ENCODE results near the gene ZBTB32.

ZBTB32 gene

DNA sequence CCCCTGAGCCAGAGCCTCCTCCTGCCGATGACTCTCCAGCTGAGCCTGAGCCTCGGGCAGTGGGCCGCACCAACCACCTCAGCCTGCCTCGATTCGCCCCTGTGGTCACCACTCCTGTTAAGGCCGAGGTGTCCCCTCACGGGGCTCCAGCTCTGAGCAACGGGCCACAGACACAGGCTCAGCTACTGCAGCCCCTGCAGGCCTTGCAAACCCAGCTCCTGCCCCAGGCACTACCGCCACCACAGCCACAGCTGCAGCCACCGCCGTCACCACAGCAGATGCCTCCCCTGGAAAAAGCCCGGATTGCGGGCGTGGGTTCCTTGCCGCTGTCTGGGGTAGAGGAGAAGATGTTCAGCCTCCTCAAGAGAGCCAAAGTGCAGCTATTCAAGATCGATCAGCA lies 17.0 kb downstream of the ZBTB32 start:
- Histone ChIP-seq H3K79me1 (replicated peaks; ENCODE audit: low read length, poor library complexity, severe bottlenecking) (peaks cover 44% of the 10 kb centered on the region), H2BK12ac (ENCODE audit: low read length in 2 of 2) (no peak overlapping the region), H2AFZ (ENCODE audit: low read depth, low read length) (no peak overlapping the region), H3K4me3 (ENCODE audit: insufficient read depth in 1 of 2, low read depth in 1 of 2, low read length in 2 of 2) (no peak overlapping the region), H3K23ac (ENCODE audit: low read length in 2 of 2) (peak overlapping the region in 1 of 2 experiments; percentile 92), H3K4me1 (ENCODE audit: control insufficient read depth, insufficient read depth, low read depth, low read length) (peaks cover 15% of the 10 kb centered on the region), H3K27me3 (ENCODE audit: control insufficient read depth in 1 of 2, insufficient read depth in 1 of 2, low read length in 2 of 2) (no peaks in the 10 kb centered on the region), H3K36me3 (ENCODE audit: control insufficient read depth in 1 of 2, insufficient read depth in 2 of 2, low read depth in 1 of 2, low read length in 2 of 2) (peaks cover 58 to 69% of the 10 kb centered on the region in 2 experiments), H3K18ac (ENCODE audit: low read depth in 1 of 2, low read length in 2 of 2) (no peak overlapping the region), H3K14ac (ENCODE audit: low read length in 2 of 2) (no peak overlapping the region), H4K91ac (ENCODE audit: low read length) (no peak overlapping the region), H2BK15ac (ENCODE audit: low read depth, poor library complexity, severe bottlenecking) (no peak overlapping the region), H3K9ac (ENCODE audit: low read length) (no peak overlapping the region), H2AK5ac (ENCODE audit: low read length, severe bottlenecking) (no peak overlapping the region), H3K27ac (ENCODE audit: low read length, poor library complexity, severe bottlenecking) (no peak overlapping the region), H2BK5ac (ENCODE audit: low read depth, low read length, poor library complexity, severe bottlenecking) (no peak overlapping the region), H4K8ac (ENCODE audit: low read length) (no peak overlapping the region), H3K4ac (ENCODE audit: low read depth in 1 of 2, low read length in 2 of 2) (no peak overlapping the region), H3K4me2 (ENCODE audit: low read length, poor library complexity, severe bottlenecking) (no peak overlapping the region), H2BK120ac (ENCODE audit: low read depth, low read length) (no peak overlapping the region), H3K9me3 (ENCODE audit: control insufficient read depth, low read length) (no peaks in the 10 kb centered on the region)
- WGBS: 95% methylated on average over 16 of the region's 16 CpGs
- no peak for DNase-seq

GRCh38 chr19:35722461-35722860 lies 18.1 kb downstream of the ZBTB32 start:
- H3K4me3 ChIP-seq (ENCODE audit: insufficient read depth in 1 of 2, low read depth in 1 of 2, low read length in 2 of 2): no peak overlapping the region
- H3K9me3 ChIP-seq (ENCODE audit: control insufficient read depth, low read length): no peaks in the 10 kb centered on the region
- no peak overlapping the region for H3K27ac ChIP-seq (ENCODE audit: low read length, poor library complexity, severe bottlenecking)
- peak overlapping the region; percentile 28 for H4K91ac ChIP-seq (ENCODE audit: low read length)
- no peak overlapping the region for H2AFZ ChIP-seq (ENCODE audit: low read depth, low read length)
- no peaks in the 10 kb centered on the region for H3K27me3 ChIP-seq (ENCODE audit: control insufficient read depth in 1 of 2, insufficient read depth in 1 of 2, low read length in 2 of 2)
- peak overlapping the region in 1 of 2 experiments; percentile 9 for H3K4ac ChIP-seq (ENCODE audit: low read depth in 1 of 2, low read length in 2 of 2)
- 97% methylated on average over 14 of the region's 14 CpGs for WGBS
- no peak overlapping the region for H3K4me2 ChIP-seq (ENCODE audit: low read length, poor library complexity, severe bottlenecking)
- no peak overlapping the region for H2BK120ac ChIP-seq (ENCODE audit: low read depth, low read length)
- no peak overlapping the region for H3K9ac ChIP-seq (ENCODE audit: low read length)
- H2BK5ac ChIP-seq (ENCODE audit: low read depth, low read length, poor library complexity, severe bottlenecking): no peak overlapping the region
- no peak overlapping the region for H2BK12ac ChIP-seq (ENCODE audit: low read length in 2 of 2)
- no peak overlapping the region for H3K14ac ChIP-seq (ENCODE audit: low read length in 2 of 2)
- DNase-seq: no peak
- H4K8ac ChIP-seq (ENCODE audit: low read length): no peak overlapping the region
- no peak overlapping the region for H3K18ac ChIP-seq (ENCODE audit: low read depth in 1 of 2, low read length in 2 of 2)
- peaks cover 50% of the 10 kb centered on the region for H3K79me1 ChIP-seq (replicated peaks; ENCODE audit: low read length, poor library complexity, severe bottlenecking)
- H3K36me3 ChIP-seq (ENCODE audit: control insufficient read depth in 1 of 2, insufficient read depth in 2 of 2, low read depth in 1 of 2, low read length in 2 of 2): peaks cover 68 to 79% of the 10 kb centered on the region in 2 experiments
- no peak overlapping the region for H2BK15ac ChIP-seq (ENCODE audit: low read depth, poor library complexity, severe bottlenecking)
- H2AK5ac ChIP-seq (ENCODE audit: low read length, severe bottlenecking): no peak overlapping the region
- H3K4me1 ChIP-seq (ENCODE audit: control insufficient read depth, insufficient read depth, low read depth, low read length): peaks cover 11% of the 10 kb centered on the region
- H3K23ac ChIP-seq (ENCODE audit: low read length in 2 of 2): no peak overlapping the region

DNA sequence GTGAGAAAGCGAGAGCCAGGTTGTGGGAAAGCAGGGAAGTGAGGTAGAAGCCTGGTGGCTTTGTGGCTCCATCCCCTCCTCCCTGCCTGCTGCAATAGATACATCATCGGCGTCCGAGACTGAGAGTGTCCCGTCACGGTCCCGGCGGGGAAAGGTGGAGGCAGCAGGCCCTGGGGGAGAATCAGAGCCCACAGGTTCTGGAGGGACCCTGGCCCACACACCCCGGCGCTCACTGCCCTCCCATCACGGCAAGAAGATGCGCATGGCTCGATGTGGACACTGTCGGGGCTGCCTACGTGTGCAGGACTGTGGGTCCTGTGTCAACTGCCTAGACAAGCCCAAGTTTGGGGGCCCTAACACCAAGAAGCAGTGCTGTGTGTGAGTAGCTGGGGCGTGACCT lies 18.5 kb downstream of the ZBTB32 start:
- Histone ChIP-seq H2BK120ac (ENCODE audit: low read depth, low read length) (no peak overlapping the region), H3K27me3 (ENCODE audit: control insufficient read depth in 1 of 2, insufficient read depth in 1 of 2, low read length in 2 of 2) (no peaks in the 10 kb centered on the region), H2BK12ac (ENCODE audit: low read length in 2 of 2) (no peak overlapping the region), H3K79me1 (replicated peaks; ENCODE audit: low read length, poor library complexity, severe bottlenecking) (peaks cover 53% of the 10 kb centered on the region), H3K9ac (ENCODE audit: low read length) (no peak overlapping the region), H3K36me3 (ENCODE audit: control insufficient read depth in 1 of 2, insufficient read depth in 2 of 2, low read depth in 1 of 2, low read length in 2 of 2) (peaks cover 72 to 83% of the 10 kb centered on the region in 2 experiments), H3K14ac (ENCODE audit: low read length in 2 of 2) (no peak overlapping the region), H3K23ac (ENCODE audit: low read length in 2 of 2) (no peak overlapping the region), H2BK15ac (ENCODE audit: low read depth, poor library complexity, severe bottlenecking) (no peak overlapping the region), H3K4me3 (ENCODE audit: insufficient read depth in 1 of 2, low read depth in 1 of 2, low read length in 2 of 2) (no peak overlapping the region), H4K8ac (ENCODE audit: low read length) (no peak overlapping the region), H4K91ac (ENCODE audit: low read length) (no peak overlapping the region), H3K18ac (ENCODE audit: low read depth in 1 of 2, low read length in 2 of 2) (no peak overlapping the region), H3K4ac (ENCODE audit: low read depth in 1 of 2, low read length in 2 of 2) (no peak overlapping the region), H3K4me1 (ENCODE audit: control insufficient read depth, insufficient read depth, low read depth, low read length) (peaks cover 11% of the 10 kb centered on the region), H2AFZ (ENCODE audit: low read depth, low read length) (no peak overlapping the region), H3K4me2 (ENCODE audit: low read length, poor library complexity, severe bottlenecking) (no peak overlapping the region), H2AK5ac (ENCODE audit: low read length, severe bottlenecking) (no peak overlapping the region), H2BK5ac (ENCODE audit: low read depth, low read length, poor library complexity, severe bottlenecking) (no peak overlapping the region), H3K27ac (ENCODE audit: low read length, poor library complexity, severe bottlenecking) (no peak overlapping the region), H3K9me3 (ENCODE audit: control insufficient read depth, low read length) (no peaks in the 10 kb centered on the region)
- WGBS: 98% methylated on average over 13 of the region's 16 CpGs
- no peak for DNase-seq

DNA sequence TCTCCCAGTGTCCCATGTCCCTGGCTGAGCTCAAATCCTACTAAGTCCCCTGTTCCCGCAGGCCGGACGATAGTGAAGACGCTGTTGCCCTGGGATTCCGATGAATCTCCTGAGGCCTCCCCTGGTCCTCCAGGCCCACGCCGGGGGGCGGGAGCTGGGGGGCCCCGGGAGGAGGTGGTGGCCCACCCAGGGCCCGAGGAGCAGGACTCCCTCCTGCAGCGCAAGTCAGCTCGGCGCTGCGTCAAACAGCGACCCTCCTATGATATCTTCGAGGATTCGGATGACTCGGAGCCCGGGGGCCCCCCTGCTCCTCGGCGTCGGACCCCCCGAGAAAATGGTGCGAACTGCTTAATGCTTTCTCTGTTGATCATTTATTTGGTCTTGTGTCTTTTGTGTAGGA lies 19.3 kb downstream of the ZBTB32 start:
- no peak overlapping the region for H3K14ac ChIP-seq (ENCODE audit: low read length in 2 of 2)
- H3K4me1 ChIP-seq (ENCODE audit: control insufficient read depth, insufficient read depth, low read depth, low read length): peaks cover 11% of the 10 kb centered on the region
- no peak overlapping the region for H3K27ac ChIP-seq (ENCODE audit: low read length, poor library complexity, severe bottlenecking)
- H3K4me3 ChIP-seq (ENCODE audit: insufficient read depth in 1 of 2, low read depth in 1 of 2, low read length in 2 of 2): no peak overlapping the region
- H2AK5ac ChIP-seq (ENCODE audit: low read length, severe bottlenecking): no peak overlapping the region
- WGBS: 98% methylated on average over 24 of the region's 24 CpGs
- peaks cover 80 to 91% of the 10 kb centered on the region in 2 experiments for H3K36me3 ChIP-seq (ENCODE audit: control insufficient read depth in 1 of 2, insufficient read depth in 2 of 2, low read depth in 1 of 2, low read length in 2 of 2)
- H2BK5ac ChIP-seq (ENCODE audit: low read depth, low read length, poor library complexity, severe bottlenecking): no peak overlapping the region
- H2BK120ac ChIP-seq (ENCODE audit: low read depth, low read length): no peak overlapping the region
- peaks cover 57% of the 10 kb centered on the region for H3K79me1 ChIP-seq (replicated peaks; ENCODE audit: low read length, poor library complexity, severe bottlenecking)
- H4K91ac ChIP-seq (ENCODE audit: low read length): no peak overlapping the region
- H3K18ac ChIP-seq (ENCODE audit: low read depth in 1 of 2, low read length in 2 of 2): no peak overlapping the region
- H3K9me3 ChIP-seq (ENCODE audit: control insufficient read depth, low read length): no peaks in the 10 kb centered on the region
- no peak overlapping the region for H3K23ac ChIP-seq (ENCODE audit: low read length in 2 of 2)
- no peak overlapping the region for H2BK15ac ChIP-seq (ENCODE audit: low read depth, poor library complexity, severe bottlenecking)
- H2BK12ac ChIP-seq (ENCODE audit: low read length in 2 of 2): no peak overlapping the region
- DNase-seq: no peak
- H2AFZ ChIP-seq (ENCODE audit: low read depth, low read length): no peak overlapping the region
- H4K8ac ChIP-seq (ENCODE audit: low read length): no peak overlapping the region
- H3K4me2 ChIP-seq (ENCODE audit: low read length, poor library complexity, severe bottlenecking): no peak overlapping the region
- no peaks in the 10 kb centered on the region for H3K27me3 ChIP-seq (ENCODE audit: control insufficient read depth in 1 of 2, insufficient read depth in 1 of 2, low read length in 2 of 2)
- H3K4ac ChIP-seq (ENCODE audit: low read depth in 1 of 2, low read length in 2 of 2): no peak overlapping the region
- no peak overlapping the region for H3K9ac ChIP-seq (ENCODE audit: low read length)

Measured in mesenchymal stem cell (in vitro differentiated cells and primary cell).